ENCODE results near the gene EIF3A.
"Not testable (repeated sequence)": the region's sequence is repeated elsewhere in the genome, so short reads cannot be mapped to it uniquely, and the experiment has no call there.

EIF3A gene

DNA sequence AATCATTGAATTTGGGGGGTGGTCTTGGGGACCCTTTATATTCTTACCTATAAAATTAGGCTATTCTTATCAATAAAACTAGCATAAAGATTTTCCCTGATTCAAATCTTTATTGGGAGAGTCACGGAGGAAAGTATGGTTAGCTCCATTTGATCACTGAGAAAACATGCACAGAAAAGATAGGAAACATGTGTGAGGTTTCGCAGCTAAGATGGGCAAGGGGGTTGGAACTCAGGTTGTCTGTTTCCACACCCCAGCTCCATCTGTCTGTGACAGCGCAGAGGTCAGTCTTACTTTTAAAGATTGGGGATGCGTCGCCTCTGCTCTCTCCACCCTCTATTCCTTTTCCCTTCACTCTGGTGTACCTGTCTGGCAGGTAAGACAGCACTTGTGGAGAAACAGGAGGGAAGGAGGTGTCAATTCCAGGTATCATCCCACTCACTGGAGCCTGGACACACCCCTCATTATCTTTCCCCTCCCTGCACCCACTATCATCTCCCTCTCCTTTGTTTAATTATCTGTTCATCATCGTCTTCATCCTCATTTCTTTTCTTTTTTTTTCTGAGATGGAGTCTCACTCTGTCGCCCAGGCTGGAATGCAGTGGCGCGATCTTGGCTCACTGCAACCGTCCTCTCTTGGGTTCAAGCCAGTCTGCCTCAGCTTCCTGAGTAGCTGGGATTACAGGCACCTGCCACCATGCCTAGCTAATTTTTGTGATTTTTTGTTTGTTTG, 20.9 kb upstream of the EIF3A start:
- DNase-seq: no peak

DNA sequence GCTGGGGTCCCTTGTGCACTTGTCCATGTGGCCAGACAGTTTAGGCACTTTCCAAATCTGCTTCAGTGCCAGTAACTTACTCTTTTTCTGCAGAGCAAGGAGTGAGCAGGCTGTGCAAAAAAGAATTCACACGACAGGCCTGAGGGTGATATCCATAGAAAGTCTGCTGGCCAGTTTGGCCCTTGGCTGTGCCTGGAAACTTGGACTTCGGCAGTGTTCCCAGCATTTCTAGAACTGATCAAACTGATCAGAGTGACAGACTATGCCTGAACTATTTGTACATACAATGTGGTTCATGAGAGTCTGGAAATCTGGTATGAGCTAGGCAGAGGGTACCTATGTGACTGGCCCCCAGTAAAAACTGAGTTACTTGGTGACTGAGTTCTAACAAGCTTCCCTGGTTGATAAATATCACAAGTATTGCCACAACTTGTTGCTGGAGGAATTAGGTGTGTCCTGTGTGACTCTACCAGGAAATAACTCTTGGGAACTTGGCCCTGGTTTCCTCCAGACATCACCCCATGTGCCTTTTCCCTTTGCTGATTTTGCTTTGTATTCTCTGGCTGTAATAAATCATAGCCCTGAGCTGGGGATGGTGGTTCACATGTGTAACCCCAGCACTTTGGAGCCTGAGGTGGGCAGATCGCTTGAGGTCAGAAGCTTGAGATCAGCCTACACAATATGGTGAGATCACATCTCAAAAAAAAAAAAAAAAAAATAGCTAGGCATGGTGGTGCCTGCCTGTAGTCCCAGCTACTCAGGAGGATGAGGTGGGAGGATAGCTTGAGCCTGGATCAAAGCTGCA, 20.0 kb upstream of the EIF3A start:
- no peak for DNase-seq

DNA sequence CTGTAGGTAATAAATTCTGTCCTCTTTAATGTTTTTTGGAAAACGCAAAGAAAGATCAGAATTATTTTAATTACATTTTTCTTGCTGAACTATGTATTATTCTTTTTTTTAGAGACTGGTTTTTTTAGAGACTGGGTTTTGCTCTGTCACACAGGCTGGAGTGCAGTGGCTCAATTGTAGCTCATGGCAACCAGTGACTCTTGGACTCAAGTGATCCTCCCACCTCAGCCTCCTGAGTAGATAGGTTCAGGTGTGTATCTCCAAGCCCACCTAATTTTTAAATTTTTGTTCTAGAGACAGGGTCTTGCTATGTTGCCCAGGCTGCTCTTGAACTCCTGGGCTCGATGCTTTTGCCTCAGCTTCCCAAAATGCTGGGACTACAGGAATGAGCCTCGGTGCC, 18.0 kb upstream of the EIF3A start:
- no peak for DNase-seq

DNA sequence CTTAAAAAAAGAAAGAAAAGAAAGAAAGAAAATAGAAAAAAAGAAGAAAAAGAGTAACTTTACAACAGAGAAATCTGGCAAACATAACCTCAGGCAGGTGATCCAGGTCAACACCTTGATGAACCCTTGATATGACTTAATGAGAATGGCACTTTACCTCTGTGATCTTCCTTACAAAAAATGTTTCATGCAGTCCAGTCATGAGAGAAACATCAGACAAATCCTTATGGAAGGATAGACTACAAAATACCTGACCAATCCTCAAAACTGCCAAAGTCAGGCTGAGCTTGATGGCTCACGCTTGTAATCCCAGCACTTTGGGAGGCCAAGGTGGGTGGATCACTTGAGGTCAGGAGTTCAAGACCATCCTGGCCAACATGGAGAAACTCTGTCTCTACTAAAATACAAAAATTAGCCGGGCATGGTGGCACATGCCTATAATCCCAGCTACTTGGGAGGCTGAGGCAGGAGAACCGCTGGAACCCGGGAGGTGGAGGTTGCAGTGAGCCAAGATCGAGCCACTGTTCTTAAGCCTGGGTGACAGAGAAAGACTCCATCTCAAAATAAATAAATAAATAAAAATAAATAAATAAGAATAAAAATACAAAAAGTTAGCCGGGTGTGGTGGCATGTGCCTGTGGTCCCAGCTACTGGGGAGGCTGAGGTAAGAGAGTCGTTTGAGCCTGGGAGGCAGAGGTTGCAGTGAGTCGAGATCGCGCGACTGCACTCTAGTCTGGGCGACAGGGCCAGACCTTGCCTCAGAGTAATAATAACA, 16.2 kb upstream of the EIF3A start:
- not testable (repeated sequence) for DNase-seq

DNA sequence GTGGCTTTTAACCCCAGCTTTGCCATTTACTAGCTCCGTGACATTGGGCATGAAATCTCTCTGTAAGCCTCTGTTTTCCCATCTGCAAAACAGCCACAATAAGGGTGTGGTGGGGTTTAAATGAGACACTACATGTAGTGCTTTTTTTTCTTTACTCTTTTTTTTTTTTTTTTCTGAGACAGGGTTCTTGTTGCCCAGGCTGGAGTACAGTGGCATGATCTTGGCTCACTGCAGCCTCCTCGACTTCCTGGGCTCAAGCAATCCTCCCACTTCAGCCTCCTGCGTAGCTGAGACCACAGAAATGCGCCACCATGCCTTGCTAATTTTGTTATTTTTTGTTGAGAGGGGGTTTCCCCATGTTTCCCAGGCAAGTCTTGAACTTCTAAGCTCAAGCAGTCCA, 15.0 kb upstream of the EIF3A start:
- DNase-seq: no peak

DNA sequence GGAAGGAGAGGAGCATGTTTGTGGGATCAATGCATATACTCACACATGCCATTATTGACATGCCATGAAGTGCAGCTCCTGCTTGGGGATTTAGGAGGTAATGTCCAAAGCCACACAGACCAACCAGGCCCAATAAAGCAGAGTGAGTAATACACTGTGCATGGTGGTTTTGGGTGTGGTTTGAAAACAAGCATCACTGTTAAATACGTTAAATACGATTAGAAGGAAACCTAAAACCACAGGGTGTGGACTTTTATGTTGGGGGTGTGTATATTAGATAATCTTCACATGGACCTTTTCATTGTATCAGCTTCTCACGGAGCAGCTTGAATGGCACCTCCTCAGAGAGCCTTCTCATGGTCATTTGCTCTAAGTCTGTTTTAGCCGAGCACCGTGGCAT, 10.4 kb upstream of the EIF3A start:
- no peak for DNase-seq

DNA sequence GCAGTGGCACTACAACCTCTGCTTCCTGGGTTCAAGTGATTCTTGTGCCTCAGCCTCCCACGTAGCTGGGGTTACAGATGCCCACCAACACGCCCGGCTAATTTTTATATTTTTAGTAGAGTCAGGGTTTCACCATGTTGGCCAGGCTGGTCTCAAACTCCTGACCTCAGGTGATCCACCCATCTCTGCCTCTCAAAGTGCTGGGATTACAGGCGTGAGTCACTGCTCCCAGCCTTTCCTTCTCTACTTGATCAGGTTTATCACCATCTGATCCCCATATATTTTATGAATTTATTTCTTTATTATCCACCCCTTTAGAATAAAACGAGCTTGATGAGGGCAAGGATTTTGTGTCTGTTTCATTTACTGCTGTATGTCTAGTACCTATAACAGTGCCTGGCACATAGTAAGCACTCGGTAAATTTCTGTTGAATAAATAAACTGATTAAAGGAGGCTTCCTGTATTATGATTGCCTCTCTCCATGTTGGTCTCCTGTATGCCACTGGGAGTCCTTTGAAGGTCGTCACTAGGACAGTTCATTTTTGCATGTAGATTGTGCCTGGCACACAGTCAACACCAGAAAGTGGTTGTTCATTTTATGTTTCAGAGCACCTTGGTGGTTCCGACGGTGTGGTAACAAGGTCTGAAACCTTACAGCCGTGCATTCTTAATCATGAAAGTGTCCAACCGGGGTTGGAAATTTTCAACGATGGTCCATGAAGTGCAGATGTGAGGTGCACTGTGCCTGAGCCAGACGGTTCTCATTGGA, 9.6 kb upstream of the EIF3A start:
- no peak for DNase-seq

DNA sequence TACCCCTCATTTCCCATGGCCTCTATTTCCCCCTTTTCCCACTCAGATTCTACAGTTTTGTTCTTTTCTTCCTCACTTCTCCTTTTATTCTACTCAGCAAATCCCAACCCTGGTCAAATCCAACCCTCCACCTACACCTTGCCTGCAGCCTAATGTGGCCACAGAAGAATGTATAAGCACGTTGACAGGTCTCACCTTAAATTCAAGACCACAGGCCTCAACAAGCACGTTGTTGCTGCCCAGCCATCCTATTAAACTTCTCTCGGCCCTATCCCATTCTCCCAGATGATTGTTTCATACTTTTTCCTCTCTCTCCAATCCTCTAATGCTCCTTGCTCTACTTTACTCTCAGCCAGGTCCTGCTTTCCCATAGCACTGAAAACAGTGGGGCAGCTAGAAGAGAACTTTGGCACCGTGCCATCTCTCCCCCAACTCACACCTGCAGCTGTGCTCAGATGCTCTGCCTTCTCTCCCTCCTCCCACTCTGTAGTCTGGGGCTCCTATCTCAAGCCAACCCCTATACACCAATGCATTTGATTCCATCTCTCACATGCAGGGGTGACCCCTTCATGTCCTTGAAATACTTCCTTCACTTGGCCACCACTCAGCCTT, 6.8 kb upstream of the EIF3A start:
- no peak for DNase-seq

DNA sequence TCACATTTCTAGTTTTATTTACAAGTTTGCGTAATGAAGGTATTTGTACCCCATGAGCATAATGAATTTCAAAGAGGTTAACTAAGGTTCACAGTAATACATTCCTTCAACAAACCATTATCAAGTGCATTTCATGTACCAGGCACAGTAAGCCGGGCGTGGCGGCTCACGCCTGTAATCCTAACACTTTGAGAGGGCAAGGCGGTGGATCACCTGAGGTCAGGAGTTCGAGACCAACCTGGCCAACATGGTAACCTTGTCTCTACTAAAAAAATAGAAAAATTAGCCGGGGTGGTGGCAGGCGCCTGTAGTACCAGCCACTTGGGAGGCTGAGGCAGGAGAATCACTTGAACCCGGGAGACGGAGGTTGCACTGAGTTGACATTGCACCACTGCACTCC, 4.3 kb upstream of the EIF3A start:
- no peak for DNase-seq

DNA sequence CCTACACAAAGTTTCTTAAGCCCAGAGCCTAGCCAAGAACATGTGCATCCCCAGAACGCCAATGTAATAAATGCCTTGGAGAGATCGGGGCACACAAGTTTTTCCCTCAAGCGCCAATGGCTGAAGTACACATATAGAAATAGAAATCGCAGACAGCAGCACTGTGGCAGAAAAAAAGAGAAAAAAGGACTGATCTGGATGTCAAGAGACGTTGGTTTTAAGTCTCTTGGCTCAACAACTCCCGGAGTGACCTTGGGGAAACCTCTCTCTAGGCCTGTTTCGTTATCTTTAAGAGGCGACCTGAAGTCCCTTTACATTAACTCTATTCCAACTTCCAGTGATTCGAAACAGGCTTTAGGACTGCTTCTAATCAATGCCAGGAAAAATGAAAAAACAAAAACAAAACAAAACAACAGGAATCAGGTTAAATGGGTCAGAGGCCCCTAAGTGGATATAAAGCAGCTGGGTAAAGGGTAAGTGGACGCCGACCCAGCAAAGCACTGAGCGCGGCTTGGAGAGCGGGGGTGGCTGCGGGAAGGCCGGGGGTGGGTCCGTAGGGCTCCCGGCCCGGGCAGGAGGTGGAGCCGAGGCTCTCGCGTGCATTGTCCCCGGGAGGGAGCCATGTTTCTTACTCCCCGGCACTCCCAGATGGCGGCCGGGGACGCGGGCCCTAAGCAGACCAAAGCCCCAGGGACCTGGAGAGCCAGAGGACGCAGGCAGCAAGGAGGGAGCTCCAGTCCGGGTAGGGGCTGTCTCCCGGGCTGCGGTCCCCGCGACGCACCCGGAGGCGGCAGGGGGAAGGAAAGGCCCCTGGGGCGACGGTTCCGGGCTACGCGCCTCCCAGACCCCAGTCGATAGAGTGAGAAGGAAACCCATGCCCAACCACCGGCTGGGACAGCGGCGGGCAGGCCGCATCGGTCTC, 757 bp downstream of the EIF3A start:
- DNase-seq: no peak

DNA sequence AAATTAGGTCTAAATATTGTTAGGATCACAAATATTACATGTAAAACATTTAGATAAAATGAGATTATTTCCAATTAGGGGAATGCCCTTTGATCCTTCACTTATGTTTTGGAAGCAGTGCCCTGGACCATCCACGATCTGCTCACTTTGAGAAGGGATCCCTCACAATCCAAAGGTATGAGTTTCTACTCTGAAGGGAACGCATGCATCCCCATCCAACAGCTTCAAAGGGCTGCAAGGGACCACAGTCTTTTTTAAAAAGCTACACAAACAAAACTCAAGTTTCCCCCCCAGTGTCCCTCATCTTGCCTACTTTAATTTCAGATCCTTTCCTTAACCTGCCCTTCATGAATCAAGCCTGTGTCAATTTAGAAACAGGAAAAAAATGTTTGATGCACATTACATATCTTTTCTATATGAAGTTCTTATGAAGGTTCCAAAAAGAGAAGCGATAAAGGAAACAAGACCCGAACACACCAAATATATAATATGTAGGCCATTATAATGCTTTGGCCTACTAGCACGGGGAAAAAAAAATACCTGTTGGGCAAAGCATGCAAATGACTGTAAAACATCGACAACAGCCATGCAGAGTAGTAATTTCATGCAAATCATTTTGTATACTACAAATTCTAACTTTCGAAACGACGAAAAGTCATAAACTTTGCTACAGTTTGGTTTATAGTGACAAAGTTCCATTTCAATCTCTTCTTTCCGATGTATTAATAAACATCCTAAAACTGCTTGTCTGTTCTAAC, 2.0 kb downstream of the EIF3A start:
- no peak for DNase-seq

DNA sequence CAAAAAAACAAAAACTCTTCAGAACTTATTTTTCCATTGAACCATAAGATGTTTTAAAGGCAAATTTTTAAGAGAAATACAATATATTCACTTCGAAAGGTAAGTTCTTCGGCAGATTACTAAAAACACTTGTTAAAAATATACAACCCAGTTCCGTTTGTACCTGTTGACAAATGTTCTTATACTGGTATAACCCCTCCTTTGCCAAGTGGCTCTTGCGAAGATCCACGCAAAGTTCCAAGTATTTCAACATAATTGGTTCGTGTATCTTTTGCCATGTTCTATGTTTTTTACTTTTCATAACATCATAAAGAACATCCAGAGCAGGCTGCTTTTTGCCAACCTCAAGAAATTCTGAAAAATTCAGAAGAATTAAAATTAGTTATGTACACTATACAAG, 7.0 kb downstream of the EIF3A start:
- no peak for DNase-seq

DNA sequence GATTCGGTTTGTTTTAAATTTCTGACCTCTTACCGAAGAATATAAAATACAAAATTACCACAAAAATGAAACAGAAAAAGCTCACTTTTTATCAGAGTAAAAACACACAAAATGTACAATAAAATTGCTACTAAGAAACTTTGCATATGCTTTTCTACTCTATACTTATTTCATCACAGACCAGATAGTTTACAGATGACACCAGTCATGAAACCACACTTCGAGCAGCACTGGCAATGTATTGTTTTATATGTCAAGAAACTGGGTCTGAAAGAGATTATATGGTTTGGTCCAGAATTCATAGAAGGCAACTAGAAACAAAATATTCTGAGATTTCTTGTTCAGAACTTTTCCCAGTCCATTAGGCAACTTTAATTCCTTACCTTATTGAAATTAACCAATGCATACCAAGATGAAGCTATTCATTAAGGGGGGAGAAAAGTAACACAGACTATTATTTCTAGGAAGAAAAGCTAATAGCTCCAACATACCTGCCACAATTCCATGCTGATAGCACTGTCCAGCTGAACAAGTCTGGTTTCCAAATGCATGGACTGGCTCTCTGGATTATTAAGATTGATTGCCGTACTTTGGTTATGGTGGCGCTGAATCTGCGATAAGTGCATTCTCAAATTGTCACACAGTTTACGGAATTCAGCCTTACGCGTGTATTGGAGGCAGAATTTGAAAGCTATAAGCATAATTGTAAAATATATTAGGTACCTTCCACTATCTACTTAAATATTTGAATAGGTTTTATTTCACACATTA, 10.0 kb downstream of the EIF3A start:
- DNase-seq: no peak

DNA sequence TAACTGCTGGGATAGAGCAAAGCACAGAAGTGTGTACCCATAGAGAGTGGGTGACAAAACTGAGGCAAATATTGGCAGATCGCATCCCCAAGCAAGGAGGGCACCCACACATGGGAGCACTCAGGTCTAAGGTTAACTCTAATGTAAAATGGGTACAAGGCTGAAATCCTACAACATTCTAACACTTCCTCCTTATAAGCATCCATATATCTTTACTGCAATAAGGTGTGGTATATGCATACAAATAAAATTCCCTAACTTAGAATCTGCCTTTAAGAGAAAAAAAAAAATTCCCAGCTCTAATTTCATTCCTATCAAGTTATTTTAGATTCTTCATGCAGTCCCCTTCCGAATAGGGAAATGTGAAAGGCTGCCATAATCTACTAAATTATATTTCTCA, 18.7 kb downstream of the EIF3A start:
- no peak for DNase-seq

DNA sequence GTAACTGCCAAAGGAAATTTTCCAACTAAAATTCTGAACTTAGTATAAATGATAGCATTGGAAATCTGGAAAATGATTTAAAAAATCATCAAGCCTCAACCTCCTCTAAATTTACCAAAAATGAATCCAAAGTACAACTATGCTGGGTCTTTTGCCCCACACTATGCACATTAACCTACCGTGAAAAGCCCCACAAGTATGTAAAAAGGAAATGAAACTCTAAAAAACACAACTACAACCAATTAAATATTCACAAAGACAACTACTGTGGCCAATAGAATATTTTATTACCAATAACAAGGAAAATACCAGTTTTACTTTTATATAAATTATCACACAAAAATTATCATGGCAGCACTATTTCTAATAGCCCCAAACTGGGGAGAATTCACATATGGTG, 19.3 kb downstream of the EIF3A start:
- DNase-seq: no peak

DNA sequence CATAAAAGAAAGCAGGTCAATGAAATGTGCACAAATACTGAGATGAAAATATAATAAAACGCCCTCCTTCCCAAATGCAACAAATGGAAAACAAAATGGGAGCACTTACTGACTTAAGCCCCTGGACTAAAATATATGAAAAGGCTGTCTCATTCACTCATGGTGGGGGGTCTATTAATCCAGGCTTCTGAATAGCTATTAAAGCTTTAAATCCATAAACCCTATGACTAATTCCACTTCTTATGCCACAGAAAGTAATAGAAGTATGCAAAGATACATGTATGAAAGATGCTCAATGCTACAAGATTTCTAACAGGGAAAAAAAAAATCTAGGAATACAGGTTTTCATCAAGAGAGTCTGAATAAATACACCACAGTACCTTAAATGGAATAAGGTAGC, 20.5 kb downstream of the EIF3A start:
- DNase-seq: no peak

DNA sequence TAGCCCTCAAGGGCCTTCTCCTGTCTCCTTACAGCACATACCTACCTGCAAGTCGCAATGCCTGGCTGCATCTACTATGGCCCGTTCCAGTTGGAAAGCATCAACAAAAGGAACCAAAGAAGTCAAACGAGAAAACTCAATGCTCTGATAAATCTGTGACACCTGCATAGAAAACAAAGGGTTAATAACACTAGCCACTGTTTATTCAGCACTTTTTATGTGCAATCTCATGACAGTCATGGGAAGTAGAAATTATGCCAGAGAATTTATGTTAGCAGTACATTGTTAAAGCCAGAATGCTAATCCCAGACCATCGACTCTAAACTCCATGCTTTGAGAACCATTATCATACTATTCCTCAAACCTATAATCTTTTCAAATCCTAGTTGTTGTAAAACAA, 21.1 kb downstream of the EIF3A start:
- DNase-seq: no peak

DNA sequence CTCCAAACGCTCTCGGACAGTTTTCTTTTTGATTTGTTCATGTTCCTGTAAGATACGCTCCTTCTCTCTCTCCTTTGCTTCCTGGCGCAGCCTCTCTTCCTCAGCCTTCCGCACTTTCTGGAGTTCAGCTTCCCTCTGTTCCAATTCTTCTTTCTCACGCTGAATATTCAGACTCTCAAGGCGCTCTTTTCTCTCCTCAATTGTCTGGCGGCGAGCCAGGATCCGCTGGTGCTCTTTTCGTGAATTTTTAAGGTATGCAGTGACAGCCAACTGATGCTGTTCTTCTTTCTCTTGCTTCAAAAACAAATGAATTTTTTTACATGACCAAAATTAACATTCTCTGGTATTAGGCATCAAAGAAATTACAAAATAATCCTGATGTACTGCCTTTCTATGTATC, 22.6 kb downstream of the EIF3A start:
- no peak for DNase-seq

DNA sequence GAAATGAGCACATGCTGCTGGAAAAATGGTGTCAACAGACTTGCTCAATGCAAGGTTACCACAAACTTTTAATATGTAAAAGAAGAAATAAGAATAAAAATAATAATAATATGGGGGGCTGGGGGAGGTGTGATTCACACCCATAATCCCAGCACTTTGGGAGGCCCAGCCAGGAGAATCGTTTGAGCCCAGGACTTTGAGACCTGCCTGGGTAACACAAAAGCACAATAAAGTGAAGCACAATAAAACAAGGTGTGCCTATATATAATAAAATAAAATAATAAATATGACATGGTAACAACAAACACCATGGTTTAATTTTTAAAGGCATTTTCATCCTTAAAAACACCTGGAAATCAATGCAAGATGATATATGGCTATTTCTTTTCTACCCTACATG, 25.1 kb downstream of the EIF3A start:
- no peak for DNase-seq

DNA sequence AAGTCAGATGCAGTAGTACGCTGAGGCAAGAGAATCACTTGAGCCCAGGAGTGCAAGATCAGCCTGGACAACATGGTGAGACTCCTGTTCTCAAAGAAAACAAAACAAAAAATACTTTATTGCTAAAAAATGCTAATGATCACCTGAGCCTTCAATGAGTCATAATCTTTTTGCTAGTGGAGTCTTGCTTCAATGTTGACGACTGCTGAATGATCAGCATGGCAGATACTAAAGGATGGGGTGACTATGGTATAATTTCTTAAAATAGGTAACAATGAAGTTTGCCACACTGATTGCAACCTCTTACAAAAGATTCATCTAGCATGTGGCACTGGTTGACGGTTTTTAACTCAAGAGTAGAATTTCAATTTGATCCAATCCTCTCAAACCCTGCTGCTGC, 28.8 kb downstream of the EIF3A start:
- no peak for DNase-seq
